Measurements from ENCODE around the gene PLB1. TPM values are rescaled to one million over a fixed set of nuclear protein-coding genes. Genes with fewer than 3 reads are reported as not detected.

PLB1 gene
- total RNA-seq, 1 donor from 2014 or later, result 0.64 TPM

GRCh38 chr2:28608500-28609424 lies 112.9 kb downstream of the PLB1 start:
- POLR2A ChIA-PET, result no interaction called here
- H3K27ac Mint-ChIP-seq, result no peak overlapping the region
- no peak for ATAC-seq (ENCODE audit: low read depth)

GRCh38 chr2:28610583-28611201 lies 114.8 kb downstream of the PLB1 start:
- TF ChIP-seq CTCF (IDR thresholded peaks at IDR 0.05), result no peak
- ChIA-PET CTCF (interaction anchor here (3.1 kb wide), 1 partner anchor 17 kb away, joined by 10 read pairs; no protein-coding TSS in a partner anchor), POLR2A (no interaction called here)
- intact Hi-C loops (cut with micrococcal nuclease), result no loop called here
- no peaks in the 10 kb centered on the region for H3K9me3 Mint-ChIP-seq
- H3K4me3 Mint-ChIP-seq, result no peak overlapping the region
- H3K27ac Mint-ChIP-seq, result no peak overlapping the region
- H3K27me3 Mint-ChIP-seq, result no peaks in the 10 kb centered on the region
- no peaks in the 10 kb centered on the region for H3K4me1 Mint-ChIP-seq
- H3K36me3 Mint-ChIP-seq (ENCODE audit: low read depth), result no peaks in the 10 kb centered on the region
- ATAC-seq (ENCODE audit: low read depth), result no peak
- DNase-seq, result no peak

More at GRCh38 chr2:28608500-28609424, 112.9 kb downstream of the PLB1 start:
- intact Hi-C loops (cut with micrococcal nuclease), result no loop called here
- H3K4me1 Mint-ChIP-seq, result no peaks in the 10 kb centered on the region
- H3K4me3 Mint-ChIP-seq, result no peak overlapping the region
- TF ChIP-seq CTCF (IDR thresholded peaks at IDR 0.05), result no peak
- no peaks in the 10 kb centered on the region for H3K9me3 Mint-ChIP-seq
- H3K36me3 Mint-ChIP-seq (ENCODE audit: low read depth), result no peaks in the 10 kb centered on the region
- H3K27me3 Mint-ChIP-seq, result no peaks in the 10 kb centered on the region
- CTCF ChIA-PET, result interaction anchor here (2.2 kb wide), 1 partner anchor 14 kb away, joined by 7 read pairs; no protein-coding TSS in a partner anchor
- no peak for DNase-seq

GRCh38 chr2:28612131-28612812 lies 116.4 kb downstream of the PLB1 start:
- Mint-ChIP-seq H3K27me3 (no peaks in the 10 kb centered on the region), H3K36me3 (ENCODE audit: low read depth) (no peaks in the 10 kb centered on the region), H3K9me3 (no peaks in the 10 kb centered on the region), H3K4me1 (no peaks in the 10 kb centered on the region), H3K27ac (no peak overlapping the region), H3K4me3 (no peak overlapping the region)
- intact Hi-C loops (cut with micrococcal nuclease), result no loop called here
- ChIA-PET POLR2A (interaction anchor here (0.6 kb wide), 1 partner anchor 69 kb away, joined by 3 read pairs; no protein-coding TSS in a partner anchor), CTCF (interaction anchor here (3.1 kb wide), 1 partner anchor 18 kb away, joined by 10 read pairs; no protein-coding TSS in a partner anchor)
- no peak for DNase-seq
- no peak for ATAC-seq (ENCODE audit: low read depth)
- no peak for TF ChIP-seq CTCF (IDR thresholded peaks at IDR 0.05)

GRCh38 chr2:28613186-28613585 lies 117.3 kb downstream of the PLB1 start:
- Mint-ChIP-seq H3K4me1 (no peaks in the 10 kb centered on the region), H3K27me3 (no peaks in the 10 kb centered on the region), H3K36me3 (ENCODE audit: low read depth) (no peaks in the 10 kb centered on the region), H3K27ac (no peak overlapping the region), H3K9me3 (no peaks in the 10 kb centered on the region), H3K4me3 (no peak overlapping the region)
- DNase-seq (no peak), ATAC-seq (ENCODE audit: low read depth) (no peak)
- ChIA-PET POLR2A (no interaction called here), CTCF (interaction anchor here (3.1 kb wide), 1 partner anchor 19 kb away, joined by 10 read pairs; no protein-coding TSS in a partner anchor)
- no peak for TF ChIP-seq CTCF (IDR thresholded peaks at IDR 0.05)
- intact Hi-C loops (cut with micrococcal nuclease), result no loop called here
